Mammary epithelial cell (primary cell): ENCODE data around the gene CNTN5.

ENCODE experiments used
- EZH2 ChIP-seq: IDR thresholded peaks from 2 replicates; pipeline ENCODE4 v1.6.1; 2012; ENCODE audit warnings: low read length, inconsistent platforms, borderline replicate concordance
- TF ChIP-seq, protein P1 (sequence below), 2 donors: IDR thresholded peaks in 1 of 2; conservative IDR thresholded peaks in 1 of 2; 2 replicates each; pipeline ENCODE4 v1.5.1; 2011 to 2012; ENCODE audit warnings: inconsistent platforms in 2 of 2, low read length in 2 of 2, mild to moderate bottlenecking in 2 of 2, control low read depth in 1 of 2, low read depth in 1 of 2; ENCODE audit not compliant: insufficient read depth in 1 of 2; ENCODE audit errors: extremely low read depth in 1 of 2

DNA sequence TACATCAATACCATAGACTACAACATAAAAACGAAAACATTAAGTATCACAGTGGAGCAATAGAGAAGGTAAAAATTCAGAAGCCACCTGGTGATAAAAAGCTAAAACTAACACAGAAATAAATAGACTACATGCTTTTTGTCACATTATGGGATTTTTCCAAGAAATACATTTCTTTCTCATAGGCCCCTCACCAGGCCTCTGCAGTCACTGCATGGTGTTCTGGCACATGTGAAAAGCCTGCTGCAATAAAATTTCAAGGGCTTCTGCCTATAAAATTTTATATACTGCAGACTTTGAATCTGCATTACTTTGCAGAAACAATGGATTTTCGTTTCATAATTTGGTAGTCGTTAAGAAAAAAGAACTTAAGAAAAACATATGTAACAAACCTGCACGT is 655.5 kb downstream of the CNTN5 start:
- TF ChIP-seq, protein P1, sequence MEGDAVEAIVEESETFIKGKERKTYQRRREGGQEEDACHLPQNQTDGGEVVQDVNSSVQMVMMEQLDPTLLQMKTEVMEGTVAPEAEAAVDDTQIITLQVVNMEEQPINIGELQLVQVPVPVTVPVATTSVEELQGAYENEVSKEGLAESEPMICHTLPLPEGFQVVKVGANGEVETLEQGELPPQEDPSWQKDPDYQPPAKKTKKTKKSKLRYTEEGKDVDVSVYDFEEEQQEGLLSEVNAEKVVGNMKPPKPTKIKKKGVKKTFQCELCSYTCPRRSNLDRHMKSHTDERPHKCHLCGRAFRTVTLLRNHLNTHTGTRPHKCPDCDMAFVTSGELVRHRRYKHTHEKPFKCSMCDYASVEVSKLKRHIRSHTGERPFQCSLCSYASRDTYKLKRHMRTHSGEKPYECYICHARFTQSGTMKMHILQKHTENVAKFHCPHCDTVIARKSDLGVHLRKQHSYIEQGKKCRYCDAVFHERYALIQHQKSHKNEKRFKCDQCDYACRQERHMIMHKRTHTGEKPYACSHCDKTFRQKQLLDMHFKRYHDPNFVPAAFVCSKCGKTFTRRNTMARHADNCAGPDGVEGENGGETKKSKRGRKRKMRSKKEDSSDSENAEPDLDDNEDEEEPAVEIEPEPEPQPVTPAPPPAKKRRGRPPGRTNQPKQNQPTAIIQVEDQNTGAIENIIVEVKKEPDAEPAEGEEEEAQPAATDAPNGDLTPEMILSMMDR (conservative IDR thresholded peaks at IDR 0.05 in 1 of 2, IDR thresholded peaks at IDR 0.05 in 1 of 2; ENCODE audit: extremely low read depth in 1 of 2, insufficient read depth in 1 of 2, low read depth in 1 of 2, low read length in 2 of 2), result no peak
- no peak for TF ChIP-seq EZH2
